Skin epidermis (tissue), 12 donors: Measurements from ENCODE around the gene FOXJ1.
A peak's percentile ranks its signal among the peaks of the same experiment; 100 is the strongest.

Experiments
- H3K27ac ChIP-seq, 21 experiments: fragments of 200-600 bp; sonication (generic) in 11 of 21; one replicate each; pipeline ENCODE4 v1.5.0; 2020; ENCODE audit warnings: mild to moderate bottlenecking in 3 of 21, inconsistent platforms in 2 of 21, moderate library complexity in 2 of 21
- H3K4me3 ChIP-seq, 7 experiments: fragments of 200-600 bp; sonication (generic) in 2 of 7; one replicate each; pipeline ENCODE4 v1.5.0; 2020; ENCODE audit warnings: inconsistent platforms in 2 of 7, mild to moderate bottlenecking in 2 of 7, moderate library complexity in 1 of 7

FOXJ1 gene

GRCh38 chr17:76131051-76131691, 9.9 kb downstream of the FOXJ1 start:
- Histone ChIP-seq H3K27ac (no peak overlapping the region), H3K4me3 (no peak overlapping the region)

GRCh38 chr17:76130473-76130872, 10.6 kb downstream of the FOXJ1 start:
- Histone ChIP-seq H3K27ac (no peak overlapping the region), H3K4me3 (no peak overlapping the region)

GRCh38 chr17:76125922-76126321, 15.1 kb downstream of the FOXJ1 start:
- Histone ChIP-seq H3K27ac (no peak overlapping the region), H3K4me3 (no peak overlapping the region)

GRCh38 chr17:76125391-76125675, 15.7 kb downstream of the FOXJ1 start:
- Histone ChIP-seq H3K4me3 (no peak overlapping the region), H3K27ac (no peak overlapping the region)

- Histone ChIP-seq H3K4me3 (no peak overlapping the region), H3K27ac (no peak overlapping the region)
Measured at GRCh38 chr17:76124582-76125390, 16.3 kb downstream of the FOXJ1 start.

DNA sequence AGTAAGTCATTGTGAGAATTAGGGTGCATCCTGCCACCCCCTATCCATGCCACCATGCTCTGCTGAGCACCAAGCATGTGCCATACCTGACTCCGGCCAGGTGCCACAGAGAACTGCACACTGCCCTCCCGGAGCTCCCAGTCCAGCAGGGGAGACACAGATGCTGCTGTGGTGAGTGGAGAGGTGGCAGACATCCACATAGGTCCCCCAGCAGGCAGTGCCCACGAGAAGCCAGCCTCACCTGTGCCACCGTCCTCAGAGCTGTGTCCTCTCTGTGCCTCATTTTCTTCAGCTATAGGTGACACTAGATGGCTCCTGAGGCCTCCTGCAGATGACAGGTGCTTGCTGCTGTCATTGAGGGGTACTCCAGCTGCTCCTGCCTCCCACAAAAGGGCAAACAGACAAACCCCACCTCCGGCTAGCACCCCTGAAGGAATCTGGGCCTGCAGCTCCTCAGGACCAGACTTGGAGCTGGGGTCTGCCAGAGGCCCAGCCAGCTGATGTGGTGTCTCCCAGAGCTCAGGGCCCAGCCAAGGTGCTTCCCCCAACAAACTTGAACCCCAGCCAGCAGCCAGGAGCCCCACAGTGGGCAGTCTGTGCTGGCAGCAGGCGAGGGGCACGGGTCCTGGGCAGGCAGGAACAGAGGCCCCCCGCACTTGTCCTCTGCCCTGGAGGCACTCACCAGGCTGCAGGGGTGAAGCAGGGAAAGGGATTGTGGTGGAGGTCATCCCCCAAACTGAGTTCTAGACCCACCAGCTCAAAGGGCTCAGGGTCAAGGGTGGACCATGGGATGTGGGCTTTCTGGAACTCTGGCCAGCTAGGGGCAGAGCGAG, 17.1 kb downstream of the FOXJ1 start:
- H3K27ac ChIP-seq: no peak overlapping the region
- no peak overlapping the region for H3K4me3 ChIP-seq

- H3K4me3 ChIP-seq: no peak overlapping the region
- H3K27ac ChIP-seq: no peak overlapping the region
Measured at GRCh38 chr17:76123191-76123499, 17.9 kb downstream of the FOXJ1 start.

- no peak overlapping the region for H3K27ac ChIP-seq
Measured at GRCh38 chr17:76122431-76123190, 18.4 kb downstream of the FOXJ1 start.

DNA sequence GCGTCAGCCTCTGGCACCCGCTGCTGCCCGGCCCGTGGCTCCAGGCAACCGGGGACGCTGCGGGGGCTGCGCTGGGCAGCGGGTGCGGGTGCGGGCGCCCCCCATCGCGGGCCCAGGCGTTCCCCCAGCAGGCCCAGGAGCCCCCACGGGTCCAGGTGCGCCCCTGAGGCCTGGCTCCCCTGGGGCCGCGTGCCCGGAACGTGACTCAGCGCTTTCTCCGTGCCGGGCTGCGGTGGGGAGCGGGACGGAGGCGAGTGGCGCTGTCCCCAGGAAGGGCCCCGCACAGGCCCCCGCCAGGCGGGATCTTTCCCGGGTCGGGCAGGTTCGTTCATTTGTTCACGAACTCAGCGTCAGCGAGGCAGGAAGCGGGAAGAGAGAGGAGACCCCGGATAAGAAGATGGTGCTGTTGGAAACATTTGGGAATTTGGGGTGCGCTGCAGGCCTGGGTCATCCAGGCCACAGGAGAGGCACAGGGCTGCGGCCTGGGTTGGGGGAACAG, 19.1 kb downstream of the FOXJ1 start:
- Histone ChIP-seq H3K4me3 (peak overlapping the region; percentile 14 to 35 (median 21)), H3K27ac (peak overlapping the region in 12 of 21 experiments; percentile 15 to 73 (median 44))

More at GRCh38 chr17:76122431-76123190, 18.4 kb downstream of the FOXJ1 start:
- H3K4me3 ChIP-seq: peak overlapping the region in 1 of 7 experiments; percentile 22

- H3K27ac ChIP-seq: no peak overlapping the region
- H3K4me3 ChIP-seq: no peak overlapping the region
Measured at GRCh38 chr17:76120658-76121008, 20.4 kb downstream of the FOXJ1 start.

- no peak overlapping the region for H3K27ac ChIP-seq
Measured at GRCh38 chr17:76119409-76120371, 21.4 kb downstream of the FOXJ1 start.

DNA sequence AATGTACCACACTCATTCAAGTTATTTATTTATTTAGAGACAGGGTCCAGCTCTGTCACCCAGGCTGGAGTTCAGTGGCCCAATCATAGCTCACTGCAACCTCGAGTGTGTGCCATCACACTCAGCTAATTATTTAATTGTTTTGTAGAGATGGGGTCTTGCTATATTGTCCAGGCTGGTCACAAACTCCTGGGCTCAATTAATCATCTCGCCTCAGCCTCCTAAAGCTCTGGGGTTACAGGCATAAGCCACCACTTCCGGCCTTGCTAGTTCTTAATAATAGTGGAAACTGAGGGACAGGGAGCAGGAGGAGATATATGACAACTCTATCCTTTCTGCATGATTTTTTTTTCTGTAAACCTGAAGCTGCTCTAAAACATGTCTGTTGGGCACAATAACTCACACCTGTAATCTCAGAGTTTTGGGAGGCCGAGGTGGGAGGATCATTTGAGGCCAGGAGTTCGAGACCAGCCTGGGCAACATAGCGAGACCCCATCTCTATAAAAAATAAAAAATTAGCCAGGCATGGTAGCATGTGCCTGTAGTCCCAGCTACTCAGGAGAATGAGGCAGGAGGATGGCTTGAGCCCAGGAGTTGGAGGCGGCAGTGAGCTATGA, 25.8 kb downstream of the FOXJ1 start:
- Histone ChIP-seq H3K27ac (no peak overlapping the region), H3K4me3 (no peak overlapping the region)

More at GRCh38 chr17:76119409-76120371, 21.4 kb downstream of the FOXJ1 start:
- H3K4me3 ChIP-seq: no peak overlapping the region

- no peak overlapping the region for H3K27ac ChIP-seq
- H3K4me3 ChIP-seq: no peak overlapping the region
Measured at GRCh38 chr17:76111956-76112355, 29.1 kb downstream of the FOXJ1 start.

- Histone ChIP-seq H3K4me3 (no peak overlapping the region), H3K27ac (no peak overlapping the region)
Measured at GRCh38 chr17:76107509-76107908, 33.5 kb downstream of the FOXJ1 start.

DNA sequence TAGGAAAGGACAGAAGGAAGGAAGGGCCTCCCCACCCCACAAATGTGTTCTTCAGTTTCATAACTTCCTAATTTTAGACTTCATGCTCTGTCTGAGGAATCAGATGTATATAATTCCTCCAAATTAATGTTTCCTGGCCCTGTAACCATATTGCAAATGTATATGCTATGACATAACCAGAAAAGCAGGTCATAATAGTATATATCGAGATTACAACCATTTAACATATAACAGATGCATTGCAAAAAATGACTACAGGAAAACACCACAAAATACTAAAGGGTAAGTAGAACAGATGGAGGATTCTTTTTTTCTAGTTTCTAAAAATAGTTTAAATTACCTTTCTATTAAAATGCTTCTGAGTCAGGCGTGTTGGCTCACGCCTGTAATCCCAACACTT, 34.3 kb downstream of the FOXJ1 start:
- no peak overlapping the region for H3K27ac ChIP-seq
- H3K4me3 ChIP-seq: no peak overlapping the region

DNA sequence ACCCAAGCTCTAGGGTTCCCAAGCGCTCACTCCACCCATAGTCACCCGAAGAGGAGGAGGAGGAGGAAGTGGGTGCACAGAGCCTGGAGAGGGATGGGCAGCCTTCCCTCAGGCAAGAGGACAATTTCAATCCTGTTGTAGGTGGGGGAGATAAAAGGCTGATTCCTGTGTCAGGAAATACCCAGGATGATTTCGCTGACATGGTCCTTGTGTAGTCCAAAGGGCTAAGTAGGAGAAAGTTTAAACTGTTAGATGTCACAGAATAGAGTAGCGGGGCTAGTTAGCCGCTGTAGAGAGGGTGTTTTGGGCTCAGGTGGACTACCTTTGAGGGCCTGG, 36.2 kb downstream of the FOXJ1 start:
- Histone ChIP-seq H3K4me3 (no peak overlapping the region), H3K27ac (no peak overlapping the region)

DNA sequence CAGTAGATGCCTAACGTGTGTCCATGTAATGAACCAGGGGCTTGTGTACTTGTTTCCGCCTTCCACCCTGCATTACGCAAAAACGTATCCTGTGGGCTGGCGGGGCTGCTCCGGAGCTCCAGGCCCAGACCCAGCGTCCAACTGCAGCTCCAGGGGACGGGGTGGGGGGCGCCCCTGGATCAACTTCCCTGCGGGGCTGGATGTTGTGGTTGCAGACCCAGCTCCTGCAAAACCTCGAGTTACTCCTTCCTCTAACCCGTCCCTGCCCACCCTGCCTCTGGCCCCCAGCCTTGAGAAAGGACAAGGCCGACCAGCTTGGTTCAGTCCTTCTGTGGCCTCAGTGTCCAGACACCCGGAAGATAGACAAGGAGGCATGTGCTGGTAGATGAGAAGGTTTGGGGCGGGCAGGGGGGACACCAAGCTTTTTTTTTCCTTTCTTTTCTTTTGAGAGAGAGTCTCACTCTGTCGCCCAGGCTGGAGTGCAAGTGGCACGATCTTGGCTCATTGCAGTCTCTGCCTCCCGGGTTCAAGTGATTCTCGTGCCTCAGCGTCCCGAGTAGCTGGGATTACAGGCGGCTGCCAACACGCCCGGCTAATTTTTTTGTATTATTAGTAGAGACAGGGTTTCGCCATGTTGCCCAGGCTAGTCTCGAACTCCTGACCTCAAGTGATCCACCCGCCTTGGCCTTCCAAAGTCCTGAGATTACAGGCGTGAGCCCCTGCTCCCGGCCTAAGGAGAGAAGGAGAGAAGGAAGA, 36.7 kb downstream of the FOXJ1 start:
- Histone ChIP-seq H3K27ac (peak overlapping the region in 20 of 21 experiments; percentile 63 to 95 (median 88)), H3K4me3 (peak overlapping the region; percentile 61 to 87 (median 74))
